Measurements from ENCODE around the gene CYP2C19.
"Not testable (repeated sequence)": the region's sequence is repeated elsewhere in the genome, so short reads cannot be mapped to it uniquely, and the experiment has no call there.

CYP2C19 gene
- 0 reads per million in 2 donors for total RNA-seq

DNA sequence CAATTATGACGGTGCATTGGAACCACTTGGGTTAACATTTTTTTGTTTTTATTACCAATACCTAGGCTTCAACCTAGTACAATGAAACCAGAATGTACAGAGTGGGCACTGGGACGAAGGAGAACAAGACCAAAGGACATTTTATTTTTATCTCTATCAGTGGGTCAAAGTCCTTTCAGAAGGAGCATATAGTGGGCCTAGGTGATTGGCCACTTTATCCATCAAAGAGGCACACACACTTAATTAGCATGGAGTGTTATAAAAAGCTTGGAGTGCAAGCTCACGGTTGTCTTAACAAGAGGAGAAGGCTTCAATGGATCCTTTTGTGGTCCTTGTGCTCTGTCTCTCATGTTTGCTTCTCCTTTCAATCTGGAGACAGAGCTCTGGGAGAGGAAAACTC, at the start of gene CYP2C19:
CYP2C19 (plus strand) TSS at position 289 of the 400 bp plus-strand sequence; CDS start at position 314, 25 bp downstream.
- no peak for DNase-seq

DNA sequence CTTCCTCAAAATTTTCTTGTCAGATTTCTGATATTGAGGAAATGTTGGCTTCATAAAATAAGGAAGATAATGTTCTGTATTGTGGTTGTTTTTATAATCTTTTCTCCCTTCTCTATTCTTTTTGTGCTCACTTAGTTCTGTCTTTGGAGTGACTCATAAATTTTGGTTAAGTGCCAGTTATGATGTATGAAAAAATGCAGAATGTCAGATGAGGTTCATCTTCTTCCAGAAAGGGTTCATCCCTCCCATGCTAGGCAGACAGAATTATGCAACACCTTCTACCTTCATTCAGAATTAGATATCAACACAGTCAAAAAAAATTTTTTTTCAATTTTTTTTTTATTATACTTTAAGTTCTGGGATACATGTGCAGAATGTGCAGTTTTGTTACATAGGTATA, 36.6 kb upstream of the CYP2C19 start:
- no peak for DNase-seq

DNA sequence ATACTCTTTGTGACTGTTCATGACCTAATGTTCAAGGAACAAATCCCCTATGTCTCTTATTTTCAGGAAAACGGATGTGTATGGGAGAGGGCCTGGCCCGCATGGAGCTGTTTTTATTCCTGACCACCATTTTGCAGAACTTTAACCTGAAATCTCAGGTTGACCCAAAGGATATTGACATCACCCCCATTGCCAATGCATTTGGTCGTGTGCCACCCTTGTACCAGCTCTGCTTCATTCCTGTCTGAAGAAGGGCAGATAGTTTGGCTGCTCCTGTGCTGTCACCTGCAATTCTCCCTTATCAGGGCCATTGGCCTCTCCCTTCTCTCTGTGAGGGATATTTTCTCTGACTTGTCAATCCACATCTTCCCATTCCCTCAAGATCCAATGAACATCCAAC, 27.3 kb upstream of the CYP2C19 start:
- DNase-seq: no peak

DNA sequence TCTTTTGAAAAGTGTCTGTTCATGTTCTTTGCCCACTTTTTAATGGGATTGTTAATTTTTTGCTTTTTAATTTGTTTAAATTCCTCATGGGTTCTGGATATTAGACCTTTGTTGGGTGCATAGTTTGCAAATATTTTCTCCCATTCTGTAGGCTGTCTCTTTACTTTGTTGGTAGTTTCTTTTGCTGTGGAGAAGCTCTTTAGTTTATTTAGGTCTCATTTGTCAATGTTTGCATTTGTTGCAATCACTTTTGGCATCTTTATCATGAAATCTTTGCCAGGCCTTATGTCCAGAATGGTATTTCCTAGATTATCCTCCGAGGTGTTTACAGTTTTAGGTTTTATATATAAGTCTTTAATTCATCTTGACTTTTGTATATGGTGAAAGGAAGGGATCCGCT, 23.9 kb upstream of the CYP2C19 start:
- DNase-seq: no peak

DNA sequence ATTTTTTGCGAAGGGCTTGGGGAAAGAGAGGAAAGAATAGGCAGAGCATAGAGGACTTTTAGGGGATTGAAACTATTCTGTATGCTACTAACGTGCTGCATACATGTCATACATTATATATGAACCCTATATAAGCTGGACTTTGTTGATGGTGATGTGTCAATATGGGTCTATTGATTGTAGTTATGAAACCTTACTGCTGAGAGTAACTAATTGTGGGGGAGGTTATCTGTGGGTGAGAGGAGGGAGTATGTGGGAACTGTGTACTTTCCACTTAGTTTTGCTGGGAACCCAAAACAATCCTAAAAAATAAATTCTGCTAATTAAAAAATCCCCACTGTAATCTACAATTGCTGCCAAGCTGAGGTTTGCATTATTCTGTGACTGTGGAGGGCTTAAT, 15.3 kb upstream of the CYP2C19 start:
- no peak for DNase-seq

DNA sequence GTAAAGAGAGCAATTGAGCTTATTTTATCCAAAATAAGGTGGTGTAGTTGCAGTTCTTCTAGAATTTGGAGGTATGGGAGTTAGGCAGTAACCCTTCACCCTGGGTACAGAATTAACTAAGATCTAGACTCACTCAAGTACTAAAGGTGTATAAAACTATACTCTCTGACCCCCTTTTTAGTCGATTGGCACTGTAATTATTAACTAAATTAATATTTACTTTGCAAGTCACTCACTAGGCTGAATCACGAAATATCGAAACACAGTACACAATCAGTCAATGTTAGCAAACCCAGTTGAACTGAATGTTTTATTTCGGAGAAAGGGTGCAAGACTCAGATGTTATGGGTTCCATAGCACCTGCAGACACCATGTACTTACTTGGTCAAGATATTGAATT, 14.6 kb upstream of the CYP2C19 start:
- no peak for DNase-seq

DNA sequence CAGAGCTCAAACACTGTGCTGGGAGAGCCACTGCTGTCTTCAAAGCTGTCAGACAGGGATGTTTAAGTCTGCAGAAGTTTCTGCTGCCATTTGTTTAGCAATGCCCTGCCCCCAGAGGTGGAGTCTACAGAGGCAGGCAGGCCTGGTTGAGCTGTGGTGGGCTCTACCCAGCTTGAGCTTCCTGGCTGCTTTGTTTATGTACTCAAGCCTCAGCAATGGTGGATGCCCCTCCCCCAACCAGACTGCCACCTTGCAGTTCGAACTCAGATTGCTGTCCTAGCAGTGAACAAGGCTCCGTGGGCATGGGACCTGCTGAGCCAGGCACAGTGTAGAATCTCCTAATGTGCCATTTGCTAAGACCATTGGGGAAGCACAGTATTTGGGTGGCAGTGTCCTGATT, 4.6 kb upstream of the CYP2C19 start:
- DNase-seq: no peak

DNA sequence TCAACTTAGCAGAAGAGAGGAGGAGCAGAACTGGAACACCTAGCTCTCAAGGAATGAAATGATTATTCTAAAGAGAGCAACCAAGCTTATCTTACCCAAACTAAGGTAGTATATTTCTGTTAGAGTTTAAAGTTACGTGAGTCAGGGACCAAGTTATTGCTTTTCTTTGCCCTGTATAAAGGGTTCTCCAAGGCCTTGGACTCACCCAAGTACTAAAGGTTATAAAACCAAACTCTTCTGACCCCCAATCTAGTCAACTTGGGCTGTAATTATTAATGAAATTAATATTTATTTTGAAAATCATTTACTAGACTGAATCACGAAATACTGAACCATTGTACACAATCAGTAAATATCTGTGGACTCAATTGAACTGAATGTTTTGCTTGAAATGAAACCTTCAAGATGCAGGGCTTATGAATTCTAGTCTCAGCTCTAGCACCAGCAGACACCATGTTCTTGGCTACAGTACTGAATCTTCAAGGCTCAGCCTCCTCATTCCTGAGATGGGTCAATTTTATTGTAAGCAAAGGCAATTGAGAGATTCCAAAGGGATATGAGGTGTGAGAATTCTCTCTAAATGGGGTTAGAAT, 1.8 kb upstream of the CYP2C19 start:
- no peak for DNase-seq

DNA sequence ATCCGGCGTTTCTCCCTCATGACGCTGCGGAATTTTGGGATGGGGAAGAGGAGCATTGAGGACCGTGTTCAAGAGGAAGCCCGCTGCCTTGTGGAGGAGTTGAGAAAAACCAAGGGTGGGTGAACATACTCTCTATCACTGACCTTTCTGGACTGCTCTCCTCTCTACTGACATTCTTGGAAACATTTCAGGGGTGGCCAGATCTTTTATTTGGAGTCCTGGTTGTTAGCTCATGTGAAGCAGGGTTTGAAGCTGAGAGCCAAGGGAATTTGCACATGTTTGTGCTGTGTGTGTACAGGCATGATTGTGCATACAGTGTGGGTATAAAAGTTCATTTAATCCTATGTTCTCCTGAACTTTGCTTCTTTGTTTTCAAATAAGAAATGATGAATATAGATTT, 12.9 kb downstream of the CYP2C19 start:
- DNase-seq: not testable (repeated sequence)

DNA sequence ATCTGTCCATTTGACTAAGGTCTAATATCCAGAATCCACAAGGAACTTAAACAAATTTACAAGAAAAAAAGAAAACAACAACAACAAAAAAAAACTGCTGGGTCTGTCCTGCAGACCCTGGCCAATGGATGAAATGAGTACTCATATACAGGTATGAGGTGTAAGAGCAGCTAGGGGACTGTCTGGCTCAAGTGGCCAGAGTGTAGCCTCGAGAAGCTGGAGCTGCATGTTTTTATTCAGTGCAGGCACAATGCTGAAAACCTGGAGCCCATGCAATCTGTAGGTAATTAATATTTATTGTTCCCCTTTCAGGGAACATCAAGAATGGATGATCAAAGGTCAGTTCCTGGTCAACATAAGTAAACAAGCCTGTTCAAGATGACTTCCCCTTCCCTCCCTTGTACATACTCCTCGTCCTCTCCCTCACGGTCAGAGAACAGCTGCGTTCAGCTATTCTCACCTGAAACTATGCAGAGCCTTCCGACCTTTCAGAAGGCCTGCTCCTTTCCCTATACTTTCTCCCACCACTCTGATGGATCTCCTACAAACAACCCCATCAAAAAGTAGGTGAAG, 15.5 kb downstream of the CYP2C19 start:
- DNase-seq: no peak

DNA sequence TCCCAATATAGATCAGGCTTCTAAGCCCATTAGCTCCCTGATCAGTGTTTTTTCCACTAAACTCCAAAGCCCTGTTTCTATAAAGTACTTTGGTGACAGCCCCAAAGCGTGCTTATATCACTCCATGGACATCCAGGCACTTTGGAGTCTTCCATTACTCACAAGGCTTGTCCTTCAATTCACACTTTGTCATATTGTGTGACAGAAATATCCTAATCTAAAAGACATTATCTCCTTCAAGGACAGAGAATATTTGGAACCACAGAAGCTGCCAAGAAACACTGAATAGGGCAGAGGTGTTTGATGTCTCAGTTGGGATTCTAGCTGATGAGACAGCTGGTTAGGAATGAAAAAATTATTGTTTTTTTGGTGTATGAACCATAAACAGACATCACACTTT, 18.4 kb downstream of the CYP2C19 start:
- DNase-seq: no peak

DNA sequence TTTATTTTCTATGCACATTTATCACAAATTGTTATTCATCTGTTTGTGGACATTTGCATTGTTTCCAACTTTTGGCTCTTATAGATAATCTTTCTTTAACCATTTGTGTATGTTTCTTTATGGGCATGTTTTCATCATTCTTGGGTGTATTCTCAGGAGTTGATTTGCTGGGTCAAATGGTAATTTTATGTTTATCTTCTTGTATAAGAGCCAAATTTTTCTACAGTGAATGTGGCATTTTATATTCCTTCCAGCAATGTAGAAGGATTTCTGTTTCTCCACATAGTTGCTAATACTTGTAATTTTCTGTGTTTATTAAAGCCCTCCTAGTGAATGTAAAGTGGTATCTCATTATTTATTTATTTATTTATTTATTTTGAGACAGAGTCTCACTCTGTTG, 21.8 kb downstream of the CYP2C19 start:
- DNase-seq: no peak

DNA sequence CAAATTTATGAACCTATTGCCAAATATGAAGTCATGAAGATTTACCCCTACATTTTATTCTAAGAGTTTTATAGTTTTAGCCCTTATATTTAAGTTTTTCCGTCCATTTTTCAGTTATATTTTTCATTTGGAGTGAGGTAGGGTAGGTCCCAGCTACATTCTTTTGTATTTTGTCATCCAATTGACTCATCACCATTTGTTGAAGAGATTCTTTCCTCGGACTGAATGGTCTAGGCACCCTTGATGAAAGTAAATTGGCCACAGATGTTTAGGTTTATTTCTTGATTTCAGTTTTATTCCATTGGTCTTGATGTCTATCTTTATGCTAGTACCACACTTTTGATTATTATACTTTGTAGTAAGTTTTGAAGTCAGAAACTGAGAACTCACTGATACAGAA, 22.7 kb downstream of the CYP2C19 start:
- DNase-seq: no peak

DNA sequence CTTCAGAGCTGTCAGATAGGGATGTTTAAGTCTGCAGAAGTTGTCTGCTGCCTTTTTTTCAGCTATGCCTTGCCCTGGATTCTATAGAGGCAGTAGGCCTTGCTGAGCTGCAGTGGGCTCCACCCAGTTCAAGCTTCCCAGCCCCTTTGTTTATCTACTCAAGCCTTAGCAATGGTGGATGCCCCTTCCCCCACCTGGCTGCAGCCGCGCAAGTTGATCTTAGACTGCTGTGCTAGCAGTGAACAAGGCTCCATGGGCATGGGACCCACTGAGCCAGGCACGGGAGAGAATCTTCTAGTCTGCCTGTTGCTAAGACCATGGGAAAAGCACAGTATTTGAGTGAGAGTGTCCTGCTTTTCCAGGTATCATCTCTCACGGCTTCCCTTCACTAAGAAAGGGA, 38.1 kb downstream of the CYP2C19 start:
- DNase-seq: not testable (repeated sequence)

DNA sequence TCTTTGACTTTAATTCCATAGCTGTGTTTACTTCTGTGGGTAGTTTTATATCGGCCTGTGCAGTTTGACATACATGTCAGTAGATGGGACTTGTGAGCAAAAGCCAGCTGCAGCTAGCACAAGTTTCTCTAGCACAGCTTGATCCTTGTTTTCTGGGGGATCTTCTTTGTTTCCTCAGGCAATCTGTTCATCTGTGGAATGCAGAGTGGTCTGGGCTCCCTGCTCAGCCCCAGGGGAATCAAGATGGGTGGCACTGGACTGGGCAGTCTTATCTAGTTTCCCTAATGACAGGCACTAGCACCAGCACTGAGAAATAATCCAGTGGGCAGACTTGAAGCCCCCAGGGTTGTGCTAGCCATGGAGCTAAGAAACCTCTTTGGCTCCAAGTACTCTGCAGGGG, 40.8 kb downstream of the CYP2C19 start:
- DNase-seq: no peak

DNA sequence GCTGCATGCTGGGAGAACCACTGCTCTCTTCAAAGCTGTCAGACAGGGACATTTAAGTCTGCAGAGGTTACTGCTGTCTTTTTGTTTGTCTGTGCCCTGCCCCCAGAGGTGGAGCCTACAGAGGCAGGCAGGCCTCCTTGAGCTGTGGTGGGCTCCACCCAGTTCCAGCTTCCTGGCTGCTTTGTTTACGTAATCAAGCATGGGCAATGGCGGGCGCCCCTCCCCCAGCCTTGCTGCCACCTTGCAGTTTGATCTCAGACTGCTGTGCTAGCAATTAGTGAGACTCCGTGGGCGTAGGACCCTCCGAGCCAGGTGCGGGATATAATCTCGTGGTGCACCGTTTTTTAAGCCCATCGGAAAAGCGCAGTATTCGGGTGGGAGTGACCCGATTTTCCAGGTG, 67.5 kb downstream of the CYP2C19 start:
- DNase-seq: not testable (repeated sequence)

DNA sequence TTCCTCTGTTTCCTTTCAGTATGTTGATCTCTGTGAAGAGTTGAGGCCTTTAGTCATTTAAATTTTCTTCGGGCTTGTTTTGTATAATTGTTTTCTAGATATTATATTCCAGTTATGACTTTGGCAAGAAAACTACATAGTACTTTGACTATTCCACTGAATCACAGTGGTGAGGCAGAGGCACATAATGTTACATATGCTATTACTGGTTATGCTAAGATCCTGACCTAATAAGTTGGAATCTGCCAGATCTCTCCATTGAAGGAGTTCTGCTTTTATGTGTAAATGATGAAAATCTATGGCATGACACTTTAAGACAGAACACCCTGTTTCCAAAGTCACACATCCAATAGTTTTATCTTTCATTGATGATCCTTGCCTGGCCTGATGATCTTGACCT, 83.7 kb downstream of the CYP2C19 start:
- no peak for DNase-seq

DNA sequence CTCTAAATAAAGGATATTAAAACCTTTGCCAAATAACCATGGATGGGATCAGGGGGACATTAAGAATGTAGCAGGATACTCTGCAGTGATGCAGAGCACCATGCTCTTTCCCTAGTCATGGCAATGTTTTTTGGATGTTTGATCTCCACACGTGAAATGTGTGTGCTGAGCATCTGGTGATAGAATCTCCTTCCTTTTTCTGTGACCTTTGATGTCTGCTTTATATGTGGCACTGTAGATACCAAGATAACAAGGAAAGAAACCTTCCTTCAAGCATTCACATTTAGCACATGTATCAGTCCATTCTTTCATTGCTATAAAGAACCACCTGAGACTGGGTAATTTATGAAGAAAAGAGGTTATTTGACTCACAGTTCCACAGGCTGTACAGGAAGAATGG, 88.3 kb downstream of the CYP2C19 start:
- DNase-seq: no peak

DNA sequence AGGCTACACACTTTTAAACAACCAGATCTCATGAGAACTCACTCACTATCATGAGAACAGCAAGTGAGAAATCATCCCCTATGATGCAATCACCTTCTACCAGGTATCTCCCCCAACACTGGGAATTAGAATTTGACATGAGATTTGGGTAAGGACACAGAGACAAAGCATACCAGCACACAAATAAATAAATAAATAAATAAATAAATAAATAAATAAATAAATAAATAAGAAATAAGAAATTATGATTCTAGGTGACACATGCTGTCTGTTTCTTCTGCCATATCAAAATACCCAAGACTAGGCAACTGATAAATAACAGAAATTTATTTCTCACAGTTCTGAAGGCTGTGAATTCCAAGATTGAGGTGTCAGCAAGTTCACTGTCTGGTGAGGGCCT, 88.8 kb downstream of the CYP2C19 start:
- DNase-seq: no peak

DNA sequence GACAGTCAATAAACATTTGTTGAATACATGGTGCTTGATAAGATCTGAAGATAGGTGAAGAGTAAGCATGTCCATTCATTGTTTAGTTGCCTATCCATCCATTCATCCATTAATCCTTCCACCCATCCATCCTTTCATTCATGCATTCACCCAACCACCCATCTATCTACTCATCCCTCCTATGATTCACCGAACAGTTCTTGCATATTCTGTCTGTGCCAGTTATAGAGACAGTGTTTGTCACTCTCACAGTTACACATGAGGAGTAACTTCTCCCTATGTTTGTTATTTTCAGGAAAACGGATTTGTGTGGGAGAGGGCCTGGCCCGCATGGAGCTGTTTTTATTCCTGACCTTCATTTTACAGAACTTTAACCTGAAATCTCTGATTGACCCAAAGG, 90.0 kb downstream of the CYP2C19 start:
- no peak for DNase-seq

DNA sequence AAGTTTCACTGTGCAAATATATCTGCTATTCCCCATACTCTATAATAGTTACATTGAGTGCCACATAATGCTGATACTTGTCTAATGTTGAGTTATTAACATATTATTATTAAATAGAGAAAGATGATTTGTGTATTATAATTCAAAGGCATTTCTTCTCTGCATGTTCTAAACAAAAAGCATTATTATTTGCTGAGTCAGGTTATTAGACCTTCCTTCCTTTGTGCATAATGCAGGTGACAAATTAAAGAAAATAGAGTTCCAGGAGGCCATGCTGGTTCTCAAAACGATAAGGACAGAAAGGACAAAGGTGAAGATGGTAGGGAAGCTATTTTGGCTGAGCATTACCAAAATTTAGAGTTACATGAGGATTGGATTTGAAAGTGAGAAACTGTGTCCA, 90.6 kb downstream of the CYP2C19 start:
- no peak for DNase-seq

DNA sequence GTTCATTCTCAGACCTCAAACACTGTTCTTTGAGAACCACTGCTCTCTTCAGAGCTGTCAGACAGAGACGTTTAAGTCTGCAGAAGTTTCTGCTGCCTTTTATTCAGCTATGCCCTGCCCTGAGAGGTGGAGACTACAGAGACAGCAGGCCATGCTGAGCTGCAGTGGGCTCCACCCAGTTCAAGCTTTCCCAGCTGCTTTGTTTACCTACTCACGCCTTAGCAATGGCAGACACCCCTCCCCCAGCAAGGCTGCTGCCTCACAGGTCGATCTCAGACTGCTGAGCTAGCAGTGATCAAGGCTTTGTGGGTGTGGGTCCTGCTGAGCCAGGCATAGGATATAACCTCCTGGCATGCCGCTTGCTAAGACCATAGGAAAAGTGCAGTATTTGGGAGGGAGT, 95.5 kb downstream of the CYP2C19 start:
- DNase-seq: no peak

DNA sequence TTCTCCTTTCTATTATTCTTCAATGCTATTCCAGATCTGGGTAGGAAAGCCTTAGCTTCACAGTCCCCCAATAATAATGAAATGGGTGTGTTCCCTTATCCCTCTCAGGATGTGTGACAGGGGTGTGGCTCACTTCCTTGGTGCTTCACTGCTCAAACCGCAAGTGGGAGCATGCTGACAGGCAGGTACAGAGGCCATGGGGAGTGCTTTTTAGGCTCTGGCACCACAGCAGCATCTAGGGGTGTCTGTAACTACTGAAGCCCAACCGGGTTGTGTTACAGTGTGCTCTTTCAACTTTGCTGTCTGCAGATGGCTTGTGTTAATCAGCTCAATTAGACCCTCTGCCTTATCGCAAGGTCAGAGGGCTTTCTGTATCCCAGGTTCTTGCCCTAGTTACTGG, 96.6 kb downstream of the CYP2C19 start:
- no peak for DNase-seq

DNA sequence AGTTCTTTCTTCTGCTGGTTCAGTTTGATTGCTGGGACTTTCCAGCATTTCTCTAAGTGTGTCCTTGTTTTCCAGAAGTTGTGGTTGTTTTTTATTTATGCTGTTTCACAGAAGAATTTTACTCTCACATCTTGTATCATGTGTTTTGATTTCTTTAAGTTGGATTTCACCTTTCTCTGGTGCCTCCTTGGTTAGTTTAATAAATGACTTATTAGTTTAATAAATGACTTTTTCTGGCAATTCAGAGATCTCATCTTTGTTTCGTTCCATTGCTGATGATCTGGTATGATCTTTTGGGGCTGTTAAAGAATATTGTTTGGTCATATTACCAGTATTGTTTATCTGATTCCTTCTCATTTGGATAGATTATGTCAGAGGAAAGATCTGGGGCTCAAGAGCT, 116.2 kb downstream of the CYP2C19 start:
- DNase-seq: no peak

DNA sequence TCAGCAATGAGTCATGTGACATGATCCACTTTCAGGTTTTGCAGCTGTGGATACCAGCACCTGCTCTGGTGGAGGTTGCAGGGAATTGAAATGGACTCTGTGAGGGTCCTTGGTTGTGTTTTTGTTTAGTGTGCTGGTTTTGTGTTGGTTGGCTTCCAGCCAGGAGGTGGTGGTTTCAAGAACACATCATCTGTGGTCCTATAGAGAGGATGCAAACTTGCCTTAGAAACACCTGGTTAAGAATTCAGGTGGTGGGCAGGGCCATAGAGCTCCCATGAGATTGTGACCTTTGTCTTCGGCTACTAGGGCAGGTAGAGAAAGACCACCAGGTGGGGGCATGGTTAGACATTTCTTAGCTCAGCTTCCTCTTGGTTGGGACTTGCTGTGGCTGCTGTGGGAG, 116.7 kb downstream of the CYP2C19 start:
- no peak for DNase-seq
